GM23338 (cell line): Measurements from ENCODE around the gene MMP28. TPM values are rescaled to one million over a fixed set of nuclear protein-coding genes. Genes with fewer than 3 reads are reported as not detected.

ENCODE experiments used
- ATAC-seq: fragments of 200-7000 bp; cut with Tn5 transposase; 3 replicates; pipeline ENCODE4 v1.9.1; 2020
- DNase-seq: peaks from one replicate; pipeline ENCODE4 v3.0.0-alpha.2; 2015; ENCODE audit warnings: low spot score
- H2AFZ ChIP-seq: fragments of 200-600 bp; sonication (generic); 2 replicates; pipeline ENCODE4 v1.8.0; 2016; ENCODE audit warnings: antibody characterized with exemption, mild to moderate bottlenecking, moderate library complexity
- H3F3A ChIP-seq: fragments of 200-600 bp; sonication (generic); replicated peaks from 2 replicates; pipeline ENCODE4 v1.8.0; 2017; ENCODE audit warnings: antibody characterized with exemption, mixed run types, low read depth
- H3K27ac ChIP-seq: fragments of 200-600 bp; sonication (generic); 2 replicates; pipeline ENCODE4 v1.6.1; 2016; ENCODE audit warnings: low read depth
- H3K27me3 ChIP-seq: fragments of 200-600 bp; sonication (generic); 2 replicates; pipeline ENCODE4 v1.8.0; 2016; ENCODE audit warnings: mild to moderate bottlenecking, mixed run types, moderate library complexity; ENCODE audit not compliant: insufficient read depth
- H3K36me3 ChIP-seq: fragments of 200-600 bp; sonication (generic); 2 replicates; pipeline ENCODE4 v1.8.0; 2016; ENCODE audit warnings: mild to moderate bottlenecking; ENCODE audit not compliant: insufficient read depth
- H3K4me1 ChIP-seq: fragments of 200-600 bp; sonication (generic); 2 replicates; pipeline ENCODE4 v1.8.0; 2016; ENCODE audit warnings: mild to moderate bottlenecking, moderate library complexity; ENCODE audit not compliant: insufficient read depth
- H3K4me2 ChIP-seq: fragments of 200-600 bp; sonication (generic); 2 replicates; pipeline ENCODE4 v1.7.1; 2017; ENCODE audit warnings: mixed run types
- H3K4me3 ChIP-seq: fragments of 200-600 bp; sonication (generic); 2 replicates; pipeline ENCODE4 v1.6.1; 2016; ENCODE audit warnings: mixed run types
- H3K79me2 ChIP-seq: fragments of 200-600 bp; sonication (generic); replicated peaks from 2 replicates; pipeline ENCODE4 v1.8.0; 2017; ENCODE audit warnings: mild to moderate bottlenecking; ENCODE audit not compliant: insufficient read depth
- H3K9me2 ChIP-seq: fragments of 200-600 bp; sonication (generic); 2 replicates; pipeline ENCODE4 v1.8.0; 2017; ENCODE audit not compliant: insufficient read depth
- H4K20me1 ChIP-seq: fragments of 200-600 bp; sonication (generic); replicated peaks from 2 replicates; pipeline ENCODE4 v1.8.0; 2017; ENCODE audit warnings: mild to moderate bottlenecking; ENCODE audit not compliant: insufficient read depth
- H3K27ac Mint-ChIP-seq: 2 replicates; pipeline ENCODE4 v1.8.0; 2020; ENCODE audit warnings: inconsistent platforms, mild to moderate bottlenecking, moderate library complexity, mixed read lengths
- H3K27me3 Mint-ChIP-seq: 3 replicates; pipeline ENCODE4 v1.8.0; 2022; ENCODE audit warnings: low read depth, mild to moderate bottlenecking, moderate library complexity, mixed read lengths, inconsistent platforms; ENCODE audit not compliant: insufficient read depth, poor library complexity
- H3K36me3 Mint-ChIP-seq: 3 replicates; pipeline ENCODE4 v1.8.0; 2021; ENCODE audit warnings: low read depth, mild to moderate bottlenecking, inconsistent platforms, moderate library complexity, mixed read lengths
- H3K4me1 Mint-ChIP-seq: 3 replicates; pipeline ENCODE4 v1.8.0; 2020; ENCODE audit warnings: mild to moderate bottlenecking, inconsistent platforms, mixed read lengths
- H3K4me3 Mint-ChIP-seq: 3 replicates; pipeline ENCODE4 v1.8.0; 2021; ENCODE audit warnings: moderate library complexity, mild to moderate bottlenecking, inconsistent platforms, mixed read lengths
- H3K9me3 Mint-ChIP-seq: 3 replicates; pipeline ENCODE4 v1.8.0; 2020; ENCODE audit warnings: moderate library complexity, mild to moderate bottlenecking, inconsistent platforms, mixed read lengths
- CREB1 ChIP-seq: fragments of 250-450 bp; sonication (Bioruptor Pico); IDR thresholded peaks from 2 replicates; pipeline ENCODE4 v1.5.0; 2020; ENCODE audit warnings: low read depth, mild to moderate bottlenecking, moderate library complexity
- CTCF ChIP-seq, 2 experiments: fragments of 200-600 bp in 1 of 2; sonication (generic) in 1 of 2; conservative IDR thresholded peaks; 2 replicates each; pipeline versions ENCODE4 v1.5.1 to v1.6.1; 2016 to 2017; ENCODE audit warnings: antibody characterized with exemption in 2 of 2, low read depth in 2 of 2, mild to moderate bottlenecking in 2 of 2, moderate library complexity in 1 of 2
- EZH2 ChIP-seq: fragments of 200-600 bp; sonication (generic); IDR thresholded peaks from one replicate; pipeline ENCODE4 v1.8.0; 2017; ENCODE audit warnings: antibody characterized with exemption, mild to moderate bottlenecking, low read depth; ENCODE audit not compliant: unreplicated experiment
- EZH2phosphoT487 ChIP-seq: fragments of 200-600 bp; sonication (generic); IDR thresholded peaks from one replicate; pipeline ENCODE4 v1.8.1; 2018; ENCODE audit warnings: antibody characterized with exemption; ENCODE audit not compliant: unreplicated experiment
- JUNB ChIP-seq: IDR thresholded peaks from one replicate; pipeline ENCODE4 v1.6.1; 2016; ENCODE audit warnings: antibody characterized with exemption; ENCODE audit not compliant: unreplicated experiment
- POLR2AphosphoS5 ChIP-seq: IDR thresholded peaks from 2 replicates; pipeline ENCODE4 v1.6.1; 2016; ENCODE audit warnings: antibody characterized with exemption, low read depth
- REST ChIP-seq: IDR thresholded peaks from one replicate; pipeline ENCODE4 v1.6.1; 2018; ENCODE audit warnings: antibody characterized with exemption; ENCODE audit not compliant: unreplicated experiment
- STAT1 ChIP-seq: IDR thresholded peaks from one replicate; pipeline ENCODE4 v1.6.1; 2016; ENCODE audit warnings: antibody characterized with exemption; ENCODE audit not compliant: unreplicated experiment
- ZNF114 ChIP-seq: fragments of 250-450 bp; sonication (Bioruptor Pico); IDR thresholded peaks from 2 replicates; pipeline ENCODE4 v1.5.0; 2020; ENCODE audit warnings: mild to moderate bottlenecking, moderate library complexity
- polyA plus RNA-seq: library from polyadenylated mRNA; unstranded; fragments of >200 nt; fragmentation: Nextera tagmentation; extraction: Ambion mirVana; gene quantifications from 2 replicates; pipeline ENCODE4 v1.2.1, GENCODE V29; 2016
- total RNA-seq: library from RNA; depleted of rRNA; stranded (reverse); fragments of >200 nt; shearing (Covaris generic); gene quantifications from 2 replicates; pipeline ENCODE4 v1.2.3, GENCODE V29; 2014
- TF ChIP-seq, protein P1 (sequence below): IDR thresholded peaks from 2 replicates; pipeline ENCODE4 v1.6.1; 2016; ENCODE audit warnings: antibody characterized with exemption

Gene MMP28
- total and polyA plus RNA-seq, 2 experiments from 2014 or later: not detected

- Histone ChIP-seq H2AFZ (no peak overlapping the region), H3K4me2 (no peak overlapping the region), H3K9me2 (no peaks in the 10 kb centered on the region), H3K36me3 (no peaks in the 10 kb centered on the region), H3K4me3 (no peak overlapping the region), H3K27ac (no peak overlapping the region), H3F3A (no peaks in the 10 kb centered on the region), H3K79me2 (peaks cover 4% of the 10 kb centered on the region), H4K20me1 (no peaks in the 10 kb centered on the region), H3K4me1 (peaks cover 13% of the 10 kb centered on the region), H3K27me3 (no peaks in the 10 kb centered on the region)
- DNase-seq (peak; percentile 95), ATAC-seq (peak; percentile 64)
- Mint-ChIP-seq H3K4me3 (no peak overlapping the region), H3K36me3 (peaks cover 2% of the 10 kb centered on the region; the same call in 1 of the 3 replicates), H3K27ac (no peak overlapping the region), H3K9me3 (no peaks in the 10 kb centered on the region; the same call in 2 of the 3 replicates), H3K27me3 (peaks cover 15% of the 10 kb centered on the region), H3K4me1 (peaks cover 18% of the 10 kb centered on the region)
- TF ChIP-seq STAT1: no peak
- TF ChIP-seq, protein P1, sequence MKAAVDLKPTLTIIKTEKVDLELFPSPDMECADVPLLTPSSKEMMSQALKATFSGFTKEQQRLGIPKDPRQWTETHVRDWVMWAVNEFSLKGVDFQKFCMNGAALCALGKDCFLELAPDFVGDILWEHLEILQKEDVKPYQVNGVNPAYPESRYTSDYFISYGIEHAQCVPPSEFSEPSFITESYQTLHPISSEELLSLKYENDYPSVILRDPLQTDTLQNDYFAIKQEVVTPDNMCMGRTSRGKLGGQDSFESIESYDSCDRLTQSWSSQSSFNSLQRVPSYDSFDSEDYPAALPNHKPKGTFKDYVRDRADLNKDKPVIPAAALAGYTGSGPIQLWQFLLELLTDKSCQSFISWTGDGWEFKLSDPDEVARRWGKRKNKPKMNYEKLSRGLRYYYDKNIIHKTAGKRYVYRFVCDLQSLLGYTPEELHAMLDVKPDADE: no peak
- no peak for TF ChIP-seq POLR2AphosphoS5
- peak; percentile 90 to 94 for TF ChIP-seq CTCF (conservative IDR thresholded peaks at IDR 0.05; ENCODE audit: low read depth in 2 of 2)
- TF ChIP-seq JUNB: no peak
Measured at GRCh38 chr17:35804658-35805192, 9.3 kb upstream of the MMP28 start.

GRCh38 chr17:35801583-35802224 lies 6.3 kb upstream of the MMP28 start:
- Histone ChIP-seq H3K27ac (no peak overlapping the region), H3K9me2 (no peaks in the 10 kb centered on the region), H3K4me3 (no peak overlapping the region), H2AFZ (0 out of 2 replicates have a peak overlapping the region, but pooled peaks have one; percentile 43), H3K4me2 (no peak overlapping the region), H3K4me1 (no peaks in the 10 kb centered on the region), H4K20me1 (no peaks in the 10 kb centered on the region), H3K27me3 (peaks cover 19% of the 10 kb centered on the region), H3K79me2 (no peaks in the 10 kb centered on the region), H3K36me3 (no peaks in the 10 kb centered on the region), H3F3A (no peaks in the 10 kb centered on the region)
- DNase-seq: no peak
- Mint-ChIP-seq H3K27ac (no peak overlapping the region), H3K27me3 (peaks cover 20% of the 10 kb centered on the region), H3K4me3 (no peak overlapping the region), H3K9me3 (no peaks in the 10 kb centered on the region), H3K4me1 (peaks cover under 1% of the 10 kb centered on the region; the same call in 1 of the 3 replicates), H3K36me3 (no peaks in the 10 kb centered on the region; the same call in 2 of the 3 replicates)
- TF ChIP-seq STAT1 (no peak), EZH2 (no peak), REST (no peak), CREB1 (CRISPR knock-in tag) (no peak), EZH2phosphoT487 (no peak), CTCF (conservative IDR thresholded peaks at IDR 0.05; ENCODE audit: low read depth in 2 of 2) (no peak), POLR2AphosphoS5 (no peak), ZNF114 (no peak)
- TF ChIP-seq, protein P1: no peak
- no peak for ATAC-seq
